IMR-90 (cell line): Measurements from ENCODE around the gene SLC35B2.
A peak's percentile ranks its signal among the peaks of the same experiment; 100 is the strongest.

Experiments used
- CEBPB ChIP-seq: IDR thresholded peaks from 2 replicates; pipeline ENCODE4 v1.6.1; 2012; ENCODE audit warnings: low read depth, low read length, improper control_type of control experiment
- CHD1 ChIP-seq: IDR thresholded peaks from 2 replicates; pipeline ENCODE4 v1.6.1; 2012; ENCODE audit warnings: low read depth, low read length, improper control_type of control experiment
- CTCF ChIP-seq: conservative IDR thresholded peaks from 2 replicates; pipeline ENCODE4 v1.5.1; 2012; ENCODE audit warnings: mild to moderate bottlenecking, low read depth, low read length, improper control_type of control experiment
- MAZ ChIP-seq: IDR thresholded peaks from 2 replicates; pipeline ENCODE4 v1.6.1; 2012; ENCODE audit warnings: low read depth, mild to moderate bottlenecking, low read length, improper control_type of control experiment, moderate library complexity, borderline replicate concordance
- MXI1 ChIP-seq: IDR thresholded peaks from 2 replicates; pipeline ENCODE4 v1.6.1; 2012; ENCODE audit warnings: low read depth, mild to moderate bottlenecking, low read length, moderate library complexity, borderline replicate concordance
- NFE2L2 ChIP-seq: fragments of 150-350 bp; IDR thresholded peaks from 2 replicates; pipeline ENCODE4 v1.6.1; 2016; ENCODE audit warnings: low read depth, mild to moderate bottlenecking, low read length
- POLR2A ChIP-seq: IDR thresholded peaks from 2 replicates; pipeline ENCODE4 v1.6.1; 2012; ENCODE audit warnings: mild to moderate bottlenecking, low read depth, low read length
- RAD21 ChIP-seq: IDR thresholded peaks from 2 replicates; pipeline ENCODE4 v1.6.1; 2012; ENCODE audit warnings: low read length, improper control_type of control experiment
- RCOR1 ChIP-seq: IDR thresholded peaks from 2 replicates; pipeline ENCODE4 v1.6.1; 2012; ENCODE audit warnings: mild to moderate bottlenecking, low read length, improper control_type of control experiment; ENCODE audit not compliant: insufficient replicate concordance

- TF ChIP-seq CTCF, result peak; percentile 33
- TF ChIP-seq CHD1, result 0 out of 2 replicates have a peak, but pooled peaks have one; percentile 39
- TF ChIP-seq RCOR1, result no peak
- peak; percentile 98 for TF ChIP-seq POLR2A
- no peak for TF ChIP-seq RAD21
- no peak for TF ChIP-seq CEBPB
- peak; percentile 89; the same call in 1 of the 2 replicates for TF ChIP-seq MAZ
- TF ChIP-seq NFE2L2, result no peak
- peak; percentile 82; the same call in 1 of the 2 replicates for TF ChIP-seq MXI1
Observed at GRCh38 chr6:44265007-44265721, 7.8 kb upstream of the SLC35B2 start, which contains the start of gene NFKBIE.
